Anterior cingulate cortex (tissue), 58 donors: Measurements from ENCODE around the gene COL4A2.
A peak's percentile ranks its signal among the peaks of the same experiment; 100 is the strongest.

Source experiments
- DNase-seq, 58 donors: peaks; one replicate each; lab custom pipeline; 2025; lab: John Stamatoyannopoulos, UW

The COL4A2 gene

GRCh38 chr13:110336108-110336507 is 29.0 kb downstream of the COL4A2 start:
- DNase-seq, result no peak

DNA sequence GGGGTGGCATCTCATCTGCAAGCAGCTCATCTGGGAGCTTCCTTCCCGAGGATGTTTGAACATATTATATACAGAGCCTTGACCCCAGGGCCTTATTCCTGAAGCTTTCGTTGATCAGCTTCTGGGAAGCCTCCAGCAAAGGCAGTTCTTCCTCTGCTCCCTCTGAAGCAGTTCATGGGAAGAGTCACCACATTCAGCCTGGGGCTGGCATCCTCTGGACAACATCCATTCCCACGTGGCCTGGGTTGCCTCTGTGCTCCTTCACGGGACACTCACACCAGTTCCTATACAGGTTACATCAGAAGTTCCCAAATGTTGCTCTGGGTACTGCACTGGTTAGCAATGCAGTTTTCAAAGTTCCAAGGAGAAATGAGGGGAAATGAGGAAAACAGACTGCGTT is 29.6 kb downstream of the COL4A2 start:
- no peak for DNase-seq

GRCh38 chr13:110337247-110337646 is 30.2 kb downstream of the COL4A2 start:
- peak in 2 of 58 donors; percentile 30 to 35 for DNase-seq

- DNase-seq, result peak in 8 of 58 donors; percentile 7 to 41 (median 20)
Observed at GRCh38 chr13:110338441-110339101, 31.5 kb downstream of the COL4A2 start.

DNA sequence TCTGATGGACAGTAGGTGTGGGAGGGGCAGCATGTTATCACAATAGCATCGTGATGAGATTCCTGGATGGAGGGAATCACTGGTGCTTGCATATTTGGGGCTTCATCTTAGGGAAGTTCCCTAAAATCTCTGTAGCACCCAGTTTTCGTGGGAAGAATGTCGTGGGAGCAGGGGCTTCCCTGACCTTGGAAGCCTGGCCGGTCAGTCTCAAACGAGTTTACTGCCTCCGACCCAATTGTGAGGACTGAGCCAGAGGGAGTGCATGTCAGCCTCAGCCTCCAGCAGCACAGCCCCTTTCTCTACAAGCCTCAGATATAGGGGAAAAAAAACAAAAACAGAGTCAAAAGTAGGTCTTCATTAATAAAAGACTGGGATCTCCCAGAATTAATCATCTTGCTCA is 32.2 kb downstream of the COL4A2 start:
- DNase-seq, result no peak

DNA sequence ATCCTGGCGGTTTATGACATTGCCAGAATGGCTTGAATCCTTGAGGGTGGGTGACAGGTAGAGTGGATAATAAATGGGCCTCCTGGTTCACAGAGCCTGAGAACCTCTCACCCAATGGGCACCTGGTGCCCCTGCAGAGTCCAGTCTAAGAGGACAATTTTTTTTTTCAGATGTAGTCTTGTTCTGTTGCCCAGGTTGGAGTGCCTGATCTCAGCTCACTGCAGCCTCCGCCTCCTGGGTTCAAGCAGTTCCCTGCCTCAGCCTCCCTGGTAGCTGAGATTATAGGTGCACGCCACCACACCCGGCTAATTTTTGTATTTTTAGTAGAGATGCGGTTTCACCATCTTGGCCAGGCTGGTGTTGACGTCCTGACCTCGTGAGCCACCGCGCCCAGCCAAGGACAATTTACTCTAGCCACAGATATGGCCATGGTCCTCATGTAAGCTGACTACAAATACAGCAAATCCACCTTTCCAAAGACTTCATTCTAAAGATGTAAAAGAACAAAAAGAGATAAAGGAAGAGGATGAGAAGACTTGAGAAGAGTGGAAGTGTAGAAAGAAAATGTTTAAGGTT is 33.0 kb downstream of the COL4A2 start:
- DNase-seq, result no peak

DNA sequence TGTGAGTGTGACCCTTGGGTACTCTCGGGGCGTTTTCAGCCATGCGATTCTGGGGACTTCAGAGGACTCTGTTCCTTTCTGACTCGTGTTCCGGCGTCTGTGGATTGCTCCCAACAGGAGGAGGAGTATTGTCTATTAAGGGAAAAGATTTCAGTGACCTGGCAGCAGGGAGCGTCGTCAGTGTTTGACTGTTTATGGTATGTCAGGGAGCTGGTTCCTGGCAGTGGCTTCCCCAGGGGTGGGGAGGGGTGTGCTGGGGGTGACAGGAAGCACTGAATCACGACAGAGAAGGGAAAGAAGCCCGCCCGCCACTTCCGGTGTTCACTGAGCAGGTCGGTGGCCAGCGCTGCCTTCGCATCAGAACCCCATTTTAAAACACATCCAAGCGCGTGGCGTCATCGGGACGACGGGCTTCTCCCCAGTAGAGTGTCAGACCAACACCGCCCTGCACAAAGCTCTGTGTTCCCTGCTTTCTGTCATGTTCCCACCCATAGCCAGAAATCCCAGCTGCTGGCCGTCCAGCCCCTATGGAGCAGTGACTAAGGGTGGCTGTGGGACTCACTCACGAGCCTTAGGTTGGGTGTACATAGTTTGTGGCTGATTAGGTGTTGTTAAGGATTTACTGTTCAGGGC is 33.8 kb downstream of the COL4A2 start:
- DNase-seq, result peak in 1 of 58 donors; percentile 9

DNA sequence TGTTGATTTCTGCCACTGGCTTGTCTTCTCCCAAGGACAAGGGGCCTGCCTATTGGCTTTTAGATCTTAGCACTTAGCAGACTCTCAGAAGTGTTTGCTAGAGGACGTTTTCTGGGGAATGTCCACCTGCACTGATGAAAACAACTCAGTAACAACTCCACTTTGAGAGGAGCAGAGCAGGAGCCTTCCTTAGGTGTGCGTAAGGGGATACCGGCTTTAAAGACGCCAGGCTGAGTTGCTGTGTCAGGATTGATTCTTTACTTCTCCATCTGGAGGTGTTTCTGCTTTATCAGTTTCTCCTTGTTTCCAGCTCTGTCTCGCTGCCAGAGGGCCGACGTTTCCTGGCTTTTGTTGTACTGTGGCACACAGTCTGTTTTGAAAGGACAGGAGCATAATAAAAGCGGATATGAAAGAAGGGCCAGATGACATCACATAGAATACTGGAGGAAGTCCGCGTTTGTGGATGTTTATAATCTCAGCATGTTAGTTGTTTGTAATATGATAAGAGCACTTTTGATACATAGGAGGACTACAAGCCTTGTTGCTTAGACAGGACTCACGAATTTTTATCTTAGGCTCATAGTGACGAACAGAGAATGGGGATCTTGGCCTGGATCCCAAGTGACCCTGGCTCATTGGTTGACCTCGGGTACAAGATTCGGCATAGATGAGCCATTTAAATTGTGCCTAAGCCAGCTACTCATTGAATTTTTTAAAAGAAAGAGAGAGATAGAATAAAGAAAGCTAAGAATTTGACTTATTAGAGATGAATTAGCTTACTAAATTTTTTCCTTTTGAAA is 34.6 kb downstream of the COL4A2 start:
- DNase-seq, result no peak

GRCh38 chr13:110342474-110342873 is 35.4 kb downstream of the COL4A2 start:
- DNase-seq, result no peak

DNA sequence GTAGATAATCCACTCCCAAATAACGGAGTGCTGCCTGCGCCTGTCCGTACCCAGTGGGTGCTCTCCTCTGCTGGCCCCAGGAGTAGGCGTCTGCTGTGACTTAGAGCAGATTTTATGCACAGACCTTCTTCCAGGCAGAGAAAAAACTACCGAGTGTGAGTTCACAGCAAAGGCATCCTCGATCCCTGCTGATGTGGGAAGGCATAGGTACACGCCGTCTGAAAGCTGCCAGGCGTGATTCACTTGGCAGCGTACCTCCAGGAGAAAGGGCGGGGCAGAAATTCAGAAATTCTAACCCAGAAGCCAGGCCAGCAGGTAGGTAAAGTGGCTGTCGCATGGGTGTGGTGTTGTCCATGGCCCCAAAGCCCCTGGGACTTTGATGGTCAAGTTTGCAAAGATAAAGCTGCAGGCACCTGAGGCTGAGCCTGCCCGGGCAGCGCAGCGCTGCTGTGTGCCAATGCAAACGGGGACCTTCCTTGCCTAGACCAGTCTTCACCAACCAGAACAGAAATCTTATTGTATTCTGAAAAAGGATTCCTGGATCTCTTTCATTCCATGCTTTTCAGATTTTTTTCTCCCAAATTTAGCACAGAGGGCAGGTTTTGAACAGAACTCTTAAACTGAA is 36.3 kb downstream of the COL4A2 start:
- DNase-seq, result no peak

DNA sequence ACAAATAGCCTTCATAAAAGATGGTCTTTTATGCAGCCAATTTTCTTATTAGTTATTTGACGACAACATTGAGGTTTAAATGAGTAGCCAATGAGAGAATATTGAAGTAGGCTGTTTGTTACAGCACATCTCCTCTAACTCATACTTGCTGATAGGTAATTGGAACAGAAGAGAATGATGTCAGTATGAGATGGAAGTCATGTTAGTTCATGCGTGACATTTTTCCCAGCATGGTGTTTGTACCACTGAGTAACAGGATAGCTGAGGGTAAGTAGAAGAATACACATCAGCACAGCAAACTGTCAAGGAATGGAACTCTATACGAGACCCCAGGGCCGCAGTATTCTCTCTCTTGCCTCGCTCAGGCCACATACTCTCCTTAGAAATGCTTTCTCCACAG is 37.2 kb downstream of the COL4A2 start:
- no peak for DNase-seq

GRCh38 chr13:110345266-110345665 is 38.2 kb downstream of the COL4A2 start:
- DNase-seq, result no peak

DNA sequence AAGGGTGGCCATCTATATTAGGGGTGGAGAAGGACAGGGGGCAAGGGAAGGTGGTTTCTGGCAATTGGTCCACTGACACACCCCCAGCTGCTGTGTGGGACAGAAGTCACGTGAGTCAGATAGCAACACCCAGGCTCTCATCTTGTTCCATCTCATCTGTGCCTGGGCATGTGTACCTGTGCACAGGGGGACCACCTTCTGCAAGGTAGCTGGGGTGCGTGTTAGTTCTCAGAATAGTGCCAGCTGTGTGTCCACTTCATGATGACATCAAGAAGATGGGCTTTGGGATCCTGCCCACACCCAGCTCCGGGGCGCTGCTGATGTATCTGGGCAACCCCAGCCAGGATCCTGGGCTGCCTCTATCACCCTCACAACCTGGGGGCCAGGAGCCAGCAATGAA is 38.6 kb downstream of the COL4A2 start:
- no peak for DNase-seq

DNA sequence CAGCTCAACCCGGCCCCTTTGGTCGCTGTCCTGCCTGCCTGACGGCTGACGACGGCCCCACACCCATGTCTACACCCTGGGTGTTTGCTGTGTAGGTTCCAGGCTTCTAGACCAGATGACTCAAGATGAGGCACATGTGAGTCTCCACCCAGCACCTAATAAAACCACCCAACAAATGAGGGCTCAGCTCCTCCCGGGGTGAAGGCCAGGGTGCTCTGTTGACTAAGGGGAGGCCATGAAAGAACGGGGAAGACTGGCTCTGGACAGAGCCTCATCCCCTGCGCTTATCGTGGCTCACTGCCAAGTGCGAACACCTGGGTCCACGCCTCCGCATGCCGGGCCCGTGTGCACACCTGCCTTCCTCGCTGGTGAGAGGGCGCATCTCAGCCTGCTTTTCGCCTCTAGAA is 39.6 kb downstream of the COL4A2 start:
- DNase-seq, result no peak

DNA sequence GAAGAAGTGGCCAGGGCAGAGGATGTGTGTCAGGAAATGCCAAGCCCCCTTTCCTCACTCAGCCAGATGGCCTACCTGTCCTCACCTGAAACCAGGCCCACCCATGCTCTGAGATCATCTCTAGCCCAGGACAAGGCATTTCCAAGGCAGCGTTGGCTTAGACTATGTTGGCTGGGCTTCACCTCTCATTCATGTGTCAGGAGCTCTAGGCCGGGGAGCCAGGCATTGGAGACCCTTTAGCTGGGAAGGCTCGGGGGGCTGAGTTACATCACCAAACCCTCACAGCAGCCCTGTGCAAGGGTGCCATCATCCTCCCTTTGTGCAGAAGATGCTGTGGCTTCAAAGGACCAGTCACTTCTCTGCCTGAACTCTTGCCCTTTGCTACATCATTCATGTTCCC is 40.0 kb downstream of the COL4A2 start:
- DNase-seq, result no peak

DNA sequence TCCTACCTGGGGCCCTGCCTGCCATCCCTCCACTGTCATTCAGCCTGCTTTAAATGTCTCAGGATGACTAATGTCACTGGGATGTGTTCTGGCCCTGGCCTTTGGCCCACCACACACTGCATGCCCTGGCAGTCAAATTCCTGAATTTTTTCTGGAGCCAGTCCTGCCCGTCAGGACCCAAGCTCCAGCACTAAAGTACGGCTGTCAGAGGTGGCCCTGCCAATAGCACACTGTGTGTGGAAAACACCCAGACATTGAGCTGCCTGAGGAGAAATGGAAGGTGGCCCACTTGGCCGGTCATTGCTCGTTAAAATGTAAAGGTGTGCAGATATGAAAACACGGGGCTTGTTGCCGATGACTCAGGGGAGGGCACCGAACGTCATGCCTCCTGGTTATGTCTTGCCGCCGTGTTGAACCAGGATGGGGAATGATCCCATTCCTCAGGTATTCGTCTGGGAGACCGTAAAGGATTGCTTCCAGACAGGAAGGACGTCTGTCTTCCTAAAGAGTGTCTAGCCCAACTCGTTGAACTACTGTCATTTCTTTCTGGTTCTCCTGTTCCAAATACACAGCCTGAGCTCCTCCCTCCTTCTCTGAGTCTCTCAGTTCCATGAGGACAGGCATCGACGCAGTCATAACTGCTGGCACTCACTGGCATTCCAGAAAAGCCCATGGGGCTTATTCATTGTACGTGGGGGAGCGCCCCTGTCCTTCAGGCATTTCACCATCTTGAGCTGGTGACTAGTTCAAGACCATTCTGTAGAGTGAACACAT is 40.6 kb downstream of the COL4A2 start:
- DNase-seq, result no peak

GRCh38 chr13:110348309-110349105 is 41.4 kb downstream of the COL4A2 start:
- DNase-seq, result no peak

GRCh38 chr13:110349239-110349638 is 42.2 kb downstream of the COL4A2 start:
- DNase-seq, result no peak

GRCh38 chr13:110350049-110350448 is 43.0 kb downstream of the COL4A2 start:
- DNase-seq, result no peak
